Activated CD8-positive, alpha-beta memory T cell treated with anti-CD3 and anti-CD28 coated beads for 24 hours (primary cell): ENCODE data around the gene EDEM1.
"Not testable (repeated sequence)": the region's sequence is repeated elsewhere in the genome, so short reads cannot be mapped to it uniquely, and the experiment has no call there.

Experiments used
- DNase-seq: peaks from one replicate; pipeline ENCODE4 v3.0.0-alpha.2; 2020

The EDEM1 gene

DNA sequence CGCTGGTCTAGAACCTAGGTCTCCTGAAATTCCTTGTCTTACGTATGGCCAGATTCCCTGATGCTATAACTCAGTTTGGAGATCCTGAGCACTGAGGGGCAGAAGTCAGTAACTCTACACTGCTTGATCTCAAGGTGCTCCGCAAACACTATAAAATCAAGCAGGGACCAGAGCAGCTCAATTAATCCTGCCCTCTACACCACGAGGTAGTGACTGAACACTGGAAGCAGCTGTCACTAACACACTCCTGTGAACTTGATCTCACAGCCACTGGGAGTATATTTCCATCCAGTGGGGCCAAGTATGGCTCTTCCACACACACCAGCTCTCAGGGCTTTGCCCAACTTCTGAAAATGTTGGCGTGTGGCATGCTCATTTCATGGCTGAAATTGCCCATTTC, 51.0 kb downstream of the EDEM1 start:
- DNase-seq, result no peak

DNA sequence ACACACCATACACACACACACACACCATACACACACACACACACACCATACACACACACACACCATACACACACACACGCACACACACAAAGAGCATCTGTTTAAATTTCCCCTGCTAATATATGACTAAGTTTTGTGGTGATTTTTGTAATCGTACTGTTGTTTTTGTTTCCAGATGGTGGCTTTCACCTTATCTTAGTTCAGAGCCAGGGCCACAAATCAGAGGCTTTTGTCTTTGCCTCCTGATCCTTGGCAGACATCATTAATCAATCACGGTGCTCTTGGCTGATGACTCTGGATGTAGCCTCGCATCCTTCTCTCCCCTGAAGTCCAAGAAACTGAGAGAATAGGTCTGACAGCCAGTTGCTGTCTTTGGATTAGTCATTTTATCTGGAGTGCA, 52.1 kb downstream of the EDEM1 start:
- no peak for DNase-seq

DNA sequence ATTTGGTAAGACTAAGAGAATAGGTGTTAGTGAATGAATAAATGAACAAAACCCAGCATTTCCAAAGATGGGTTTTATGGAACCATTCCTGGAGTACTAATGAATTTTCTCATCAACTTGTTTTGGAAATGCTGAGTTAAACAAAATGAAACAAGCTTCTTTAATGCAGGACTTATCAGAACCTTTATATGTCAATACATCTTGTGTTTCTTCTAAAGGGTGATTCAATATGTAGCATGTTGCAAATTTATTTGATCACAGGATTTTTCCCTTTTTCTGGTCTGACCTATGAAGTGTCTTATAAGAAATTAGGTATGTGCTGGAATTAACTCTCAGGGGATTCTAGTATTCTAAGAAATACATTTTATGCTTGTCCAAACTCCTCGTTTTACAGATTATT, 53.2 kb downstream of the EDEM1 start:
- DNase-seq, result no peak

DNA sequence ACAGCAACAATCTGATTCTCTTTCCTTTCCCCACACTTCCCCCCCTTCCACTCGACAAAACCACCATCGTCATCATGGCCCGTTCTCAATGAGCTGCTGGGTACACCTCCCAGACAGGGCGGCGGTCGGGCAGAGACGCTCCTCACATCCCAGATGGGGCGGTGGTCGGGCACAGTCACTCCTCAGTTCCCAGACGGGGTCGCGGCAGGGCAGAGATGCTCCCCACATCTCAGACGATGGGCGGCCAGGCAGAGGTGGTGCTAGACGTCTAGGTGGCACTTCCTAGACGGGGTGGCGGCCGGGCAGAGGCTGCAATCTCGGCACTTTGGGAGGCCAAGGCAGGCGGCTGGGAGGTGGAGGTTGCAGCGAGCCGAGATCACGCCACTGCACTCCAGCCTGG, 55.3 kb downstream of the EDEM1 start:
- DNase-seq, result not testable (repeated sequence)

DNA sequence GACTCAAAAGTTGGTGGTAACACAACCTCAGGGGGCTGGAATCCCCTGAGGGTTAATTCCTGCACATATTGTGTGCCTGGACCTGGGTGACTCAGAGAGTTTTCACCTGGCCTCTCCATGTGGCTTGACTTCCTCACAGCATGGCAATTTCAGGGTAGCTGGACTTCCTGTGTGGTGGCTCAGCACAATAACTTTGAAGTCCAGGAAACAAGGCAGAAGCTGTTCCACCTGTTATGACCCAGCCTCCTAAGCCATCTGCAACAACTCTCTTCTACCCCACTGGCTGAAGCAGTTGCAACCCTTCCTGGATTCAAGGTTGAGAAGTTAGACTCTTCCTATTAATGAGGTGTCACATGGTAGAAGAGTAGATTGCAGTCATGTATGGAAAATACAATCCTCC, 58.4 kb downstream of the EDEM1 start:
- DNase-seq, result no peak

DNA sequence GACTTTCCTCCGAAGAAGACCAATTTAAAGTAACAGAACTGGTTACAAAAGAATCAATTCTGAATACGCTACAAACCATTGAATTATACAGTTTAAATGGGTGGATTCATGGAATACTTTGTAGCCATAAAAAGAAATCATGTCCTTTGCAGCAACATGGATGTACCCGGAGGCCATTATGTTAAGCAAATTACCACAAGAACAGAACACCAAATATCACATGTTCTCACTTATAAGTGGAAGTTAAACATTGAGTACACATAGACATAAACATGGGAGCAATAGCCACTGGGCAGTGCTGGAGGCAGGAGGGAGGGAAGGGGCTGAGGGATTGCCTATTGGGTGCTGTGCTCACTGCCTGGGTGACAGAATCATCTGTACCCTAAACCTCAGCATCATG, 61.3 kb downstream of the EDEM1 start:
- DNase-seq, result no peak

DNA sequence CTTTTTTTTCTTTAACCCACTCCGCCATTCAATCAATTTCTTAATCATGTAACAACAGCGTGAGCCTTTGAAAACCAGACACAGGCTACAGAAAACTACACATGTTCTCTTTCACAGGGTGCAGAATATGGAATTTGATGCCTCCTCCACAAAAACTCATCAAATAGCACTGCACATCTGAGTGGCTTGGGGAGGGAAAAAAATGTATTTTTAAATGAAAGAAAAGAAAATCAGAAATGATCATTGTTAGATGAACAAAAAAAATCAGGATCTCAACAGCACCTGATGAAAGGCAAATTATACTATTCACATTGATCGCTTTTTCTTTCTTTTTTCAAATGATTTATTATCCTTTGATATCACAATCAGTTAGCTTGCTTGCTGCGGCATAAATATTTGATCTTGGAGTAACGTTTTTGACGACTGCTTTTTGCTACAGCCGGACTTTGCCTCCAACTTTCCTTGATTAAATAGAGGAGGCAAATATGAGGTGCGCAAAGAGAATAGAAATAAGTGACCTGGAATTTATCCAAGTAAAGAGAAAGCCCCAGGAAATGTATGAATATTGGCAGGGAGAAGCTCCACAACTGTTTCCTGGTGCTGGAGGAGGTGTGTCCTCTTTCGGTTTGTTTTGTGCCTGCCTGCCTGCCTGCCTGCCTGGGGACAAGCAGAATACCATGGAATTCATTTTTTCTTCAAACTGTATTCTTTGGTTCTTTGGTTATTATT, 63.1 kb downstream of the EDEM1 start:
- DNase-seq, result no peak

DNA sequence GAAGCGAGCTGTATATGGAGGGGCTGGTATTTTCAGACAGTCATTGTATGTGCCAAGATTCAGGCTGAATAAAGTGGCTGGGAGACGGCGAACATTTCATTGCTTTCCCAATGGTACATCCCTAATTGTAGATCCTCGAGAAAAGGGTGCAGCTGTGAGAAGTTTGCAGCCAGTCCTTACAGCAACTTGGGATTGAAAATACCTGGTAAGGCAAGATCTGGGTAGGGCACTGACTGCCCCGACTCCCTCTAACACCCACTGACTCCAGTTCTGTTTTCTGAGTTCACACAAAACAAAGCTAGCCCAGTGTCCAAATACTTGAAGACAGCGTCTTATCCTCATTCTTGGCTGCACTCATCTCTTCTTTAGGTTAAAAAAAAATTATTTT, 63.7 kb downstream of the EDEM1 start:
- DNase-seq, result no peak

DNA sequence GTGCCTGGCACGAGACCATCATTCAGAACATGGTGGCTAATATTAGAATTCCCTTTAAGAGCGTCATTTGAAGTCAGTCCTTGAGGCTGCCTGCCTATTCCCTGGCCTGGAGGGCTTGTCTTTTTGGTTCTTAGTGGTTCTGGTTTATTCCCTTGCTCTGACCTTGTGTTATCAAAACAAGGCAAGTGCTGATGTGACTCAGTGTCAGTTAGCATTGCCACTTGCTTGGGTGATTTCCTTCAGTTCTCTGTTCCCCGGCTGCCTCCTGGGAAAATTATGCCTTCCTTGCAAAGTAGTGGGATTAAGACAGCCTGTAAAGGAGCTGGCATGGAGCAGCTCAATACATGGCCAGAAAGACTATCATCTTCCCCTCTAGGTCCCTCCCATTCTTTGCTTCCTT, 64.6 kb downstream of the EDEM1 start:
- DNase-seq, result no peak

DNA sequence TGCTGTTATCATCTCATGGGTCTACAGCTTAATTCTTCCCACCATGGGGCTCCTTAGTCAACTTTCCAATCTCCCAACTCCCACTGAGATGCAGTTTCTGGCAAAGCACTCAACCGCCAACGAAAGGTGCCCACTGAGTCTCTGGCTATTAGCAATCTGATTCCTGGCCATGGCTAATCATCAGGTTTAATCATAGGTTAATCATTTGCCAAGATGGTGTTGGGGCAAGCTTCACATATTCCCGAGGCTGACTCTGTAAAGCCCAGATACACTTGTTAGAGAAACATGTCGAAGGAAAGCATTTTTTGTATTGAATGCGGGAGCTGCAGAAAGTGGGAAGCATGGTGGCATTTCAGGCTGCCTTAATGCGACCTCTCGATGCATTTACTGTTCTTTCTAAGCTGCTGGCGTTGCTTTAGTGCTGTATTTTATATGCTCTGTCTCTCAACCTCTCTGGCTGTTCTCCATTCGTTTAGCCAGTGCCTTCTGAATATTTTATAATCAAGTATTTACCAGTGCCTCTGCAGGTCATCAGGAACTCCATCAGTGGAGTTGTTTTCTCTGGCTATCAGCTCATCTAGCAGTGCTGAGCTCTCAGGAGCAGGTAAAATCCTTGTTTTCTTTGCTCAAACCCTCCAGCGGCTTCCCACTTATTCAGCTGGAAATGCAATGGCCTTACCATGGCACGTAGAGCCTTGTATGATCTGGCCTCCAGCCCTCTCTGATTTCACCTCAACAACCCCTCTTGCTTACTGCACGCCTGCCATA, 67.0 kb downstream of the EDEM1 start:
- DNase-seq, result no peak

DNA sequence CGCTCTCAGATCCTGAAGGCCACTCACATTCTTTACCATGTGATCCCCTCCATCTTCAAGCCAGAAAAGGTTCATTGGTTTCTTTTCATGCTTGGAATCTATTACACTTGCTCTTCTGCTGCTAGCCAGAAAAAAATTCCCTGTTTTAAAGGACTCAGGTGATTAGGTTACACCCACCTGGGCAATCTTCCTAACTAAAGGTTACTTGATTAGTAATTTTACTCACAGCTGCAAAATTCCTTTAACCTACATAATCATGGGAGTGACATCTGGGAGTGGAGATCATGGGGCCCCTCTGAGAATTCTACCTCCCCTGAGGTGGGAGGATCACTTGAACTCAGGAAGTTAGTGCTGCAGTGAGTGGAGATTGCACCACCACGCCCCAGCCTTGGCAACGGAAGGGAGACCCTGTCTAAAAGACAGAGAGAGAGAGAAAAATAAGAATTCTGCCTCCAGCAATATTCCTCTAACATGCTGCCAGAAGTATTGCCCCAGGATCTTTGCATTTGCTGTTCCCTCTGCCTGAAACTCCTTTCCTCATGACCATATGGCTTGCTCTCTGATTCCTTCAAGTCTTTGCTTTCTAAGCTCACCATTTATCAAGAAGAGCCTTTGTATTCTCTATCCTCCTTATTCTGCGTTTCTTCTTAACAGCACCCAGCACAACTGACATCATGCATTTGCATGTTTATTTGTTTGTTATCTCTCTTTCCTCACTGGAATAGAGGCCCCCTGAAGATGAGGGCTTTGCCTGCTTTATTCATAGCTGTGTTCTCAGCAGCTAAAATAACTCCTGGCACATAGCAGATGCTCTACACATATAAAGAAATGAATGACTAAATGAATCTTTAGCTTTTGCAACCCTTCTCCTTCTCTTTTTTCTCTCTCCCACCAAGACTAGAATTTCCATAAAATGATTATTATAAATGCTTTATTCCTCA, 68.2 kb downstream of the EDEM1 start:
- DNase-seq, result no peak

DNA sequence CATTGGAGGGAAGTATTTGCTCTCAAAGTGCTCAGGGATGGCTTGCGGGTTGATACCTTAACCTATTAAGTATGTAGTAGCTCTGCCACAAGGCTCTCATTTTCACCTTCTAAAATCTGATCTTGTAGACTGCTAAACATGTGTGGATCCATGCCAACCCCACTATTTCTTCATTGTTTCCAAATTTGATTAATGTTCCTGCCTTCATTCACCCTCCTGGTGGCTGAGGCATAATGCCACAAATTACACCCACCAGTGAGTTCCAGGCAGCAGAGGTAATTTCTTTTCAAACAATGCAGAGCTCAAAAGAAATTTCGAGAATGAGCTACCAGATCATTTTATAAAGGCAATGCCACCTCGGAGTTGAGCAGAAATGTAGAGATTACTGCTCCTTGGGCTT, 71.0 kb downstream of the EDEM1 start:
- DNase-seq, result no peak

DNA sequence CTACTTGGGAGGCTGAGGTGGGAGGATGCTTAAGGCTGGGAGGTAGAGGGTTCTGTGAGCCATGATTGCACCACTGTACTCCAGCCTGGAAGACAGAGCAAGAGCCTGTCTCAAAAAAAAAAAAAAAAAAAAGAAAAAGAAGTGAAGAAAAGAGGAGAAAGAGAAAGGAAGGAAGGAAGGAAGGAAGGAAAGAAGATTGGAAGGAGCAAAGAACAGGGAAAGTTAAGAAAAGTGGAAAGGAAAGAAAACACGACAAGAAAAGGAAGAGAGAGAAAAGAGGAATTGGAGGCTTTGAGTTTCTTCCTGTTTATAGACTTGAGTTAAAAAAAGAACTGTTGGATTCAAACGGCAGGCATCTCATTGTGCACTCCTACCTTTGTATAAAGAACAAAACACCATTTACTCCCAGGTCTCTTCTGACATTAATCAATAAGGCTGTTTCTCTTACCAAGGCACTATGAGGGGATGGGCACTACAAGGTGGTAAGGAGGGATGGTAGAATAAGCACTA, 73.5 kb downstream of the EDEM1 start:
- DNase-seq, result no peak

DNA sequence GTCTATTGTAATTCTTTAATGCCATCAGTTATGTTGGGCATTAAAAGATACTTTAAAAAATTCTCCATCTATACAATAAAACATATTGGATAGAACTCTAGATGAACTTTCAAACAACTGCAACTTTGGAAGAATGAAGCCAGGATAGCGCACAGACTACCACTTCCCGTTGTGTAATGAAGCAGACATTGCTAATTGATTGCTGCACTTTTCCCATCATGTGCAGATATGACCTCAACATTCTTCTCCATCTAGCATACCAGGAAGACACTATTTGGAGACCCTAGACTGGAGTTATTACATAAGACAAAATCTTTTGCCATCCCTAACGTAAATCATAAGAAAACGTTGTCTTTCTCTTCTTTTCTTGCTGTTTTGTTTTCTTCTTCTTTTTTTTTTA, 75.0 kb downstream of the EDEM1 start:
- DNase-seq, result no peak

DNA sequence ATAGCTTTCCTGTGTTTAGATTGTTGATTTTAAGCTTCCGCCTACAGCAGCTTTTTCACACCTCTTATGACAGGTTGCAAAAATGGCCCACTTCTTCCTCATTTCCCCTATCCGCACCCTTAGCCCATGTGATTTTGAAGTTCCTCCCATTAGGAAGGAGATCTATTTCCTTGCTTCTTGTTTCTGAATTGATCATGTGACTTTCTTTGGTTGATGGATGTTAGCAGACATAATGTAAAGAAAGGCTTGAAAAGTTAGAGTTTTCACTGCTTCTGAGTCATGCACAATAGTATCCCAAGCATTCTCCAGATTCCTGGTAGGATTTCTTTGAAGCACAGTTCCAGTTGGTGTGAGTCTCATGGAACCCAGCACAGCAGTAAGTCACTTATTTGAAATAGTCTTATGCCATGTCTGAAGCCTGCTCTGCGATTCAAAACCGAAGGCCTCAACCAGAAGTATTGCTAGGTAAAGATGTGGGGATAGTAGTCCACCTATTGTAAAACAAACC, 76.6 kb downstream of the EDEM1 start:
- DNase-seq, result no peak

DNA sequence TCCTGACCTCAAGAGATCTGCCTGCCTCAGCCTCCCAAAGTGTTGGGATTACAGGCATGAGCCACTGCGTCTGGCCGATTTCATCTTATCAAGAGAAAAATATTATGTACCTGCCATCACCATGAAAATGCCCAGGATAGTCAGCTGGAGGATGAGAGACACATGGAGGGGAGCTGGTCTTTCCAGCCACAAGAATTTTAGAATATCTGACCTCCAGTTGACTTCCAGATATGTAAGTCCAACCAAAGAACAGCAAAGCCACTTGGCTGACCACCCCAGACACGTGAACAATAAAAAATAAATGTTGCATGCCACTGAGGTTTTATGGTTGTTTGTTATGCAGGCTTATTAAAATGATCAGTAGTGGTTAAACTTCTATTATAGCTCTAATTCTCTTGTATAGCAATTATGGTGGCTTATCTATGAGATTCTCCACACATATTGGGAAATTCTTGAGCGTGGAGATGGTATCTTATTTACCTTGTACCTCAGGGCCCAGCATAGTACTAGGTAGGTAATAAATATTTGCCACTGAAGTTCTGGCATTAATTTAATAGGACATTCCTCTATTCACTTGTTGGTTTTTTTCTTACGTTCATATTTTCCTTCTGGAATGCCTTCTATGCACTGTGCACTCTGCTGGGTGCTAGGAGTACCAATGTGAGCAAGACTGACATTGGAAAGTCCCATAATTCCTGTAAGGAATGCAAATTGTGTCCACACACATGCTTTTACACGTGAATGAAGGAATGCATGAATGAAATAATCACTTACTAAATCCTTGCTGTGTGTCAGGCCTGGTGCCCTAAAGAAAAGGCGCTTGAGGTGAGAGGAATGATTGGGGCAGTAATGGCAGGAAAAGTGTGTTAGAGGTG, 77.6 kb downstream of the EDEM1 start:
- no peak for DNase-seq

DNA sequence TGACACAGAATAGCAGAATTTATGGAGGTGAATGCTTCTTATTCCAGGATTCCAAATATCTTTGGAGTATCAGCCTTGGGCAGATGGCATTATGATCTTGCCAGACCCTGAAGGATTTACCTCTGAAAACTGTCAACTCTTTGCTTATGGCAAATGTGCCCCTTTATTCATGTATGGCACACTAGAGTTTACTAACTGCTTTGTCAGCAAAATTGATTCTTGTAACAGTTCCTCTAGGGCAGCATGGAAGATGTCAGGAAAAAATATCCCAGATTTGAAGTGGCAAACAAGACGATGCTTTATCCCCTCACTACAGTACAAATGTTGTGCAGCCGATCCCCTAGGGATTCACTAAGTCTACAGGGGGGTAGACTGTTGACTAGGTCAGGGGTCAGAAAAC, 79.7 kb downstream of the EDEM1 start:
- no peak for DNase-seq

DNA sequence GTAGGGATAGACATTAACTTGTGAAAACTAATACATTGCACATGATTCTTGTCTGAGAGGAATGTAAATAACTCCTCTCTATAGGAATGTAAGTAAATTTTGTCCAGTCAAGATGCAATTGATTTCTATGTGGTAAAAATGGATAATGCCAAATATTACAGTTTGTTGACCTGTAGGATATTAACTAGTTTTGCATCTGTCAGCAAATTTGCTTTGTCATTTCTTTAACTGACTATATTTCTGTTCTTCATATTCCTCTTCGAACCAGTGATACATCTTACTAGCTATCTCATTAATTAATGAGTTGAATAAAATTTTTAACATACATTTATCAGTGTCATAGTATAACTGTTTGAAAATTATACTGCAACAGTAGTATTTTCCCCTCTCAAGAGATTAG, 80.4 kb downstream of the EDEM1 start:
- DNase-seq, result no peak
